ENCODE data around the gene KRT15.

DNA sequence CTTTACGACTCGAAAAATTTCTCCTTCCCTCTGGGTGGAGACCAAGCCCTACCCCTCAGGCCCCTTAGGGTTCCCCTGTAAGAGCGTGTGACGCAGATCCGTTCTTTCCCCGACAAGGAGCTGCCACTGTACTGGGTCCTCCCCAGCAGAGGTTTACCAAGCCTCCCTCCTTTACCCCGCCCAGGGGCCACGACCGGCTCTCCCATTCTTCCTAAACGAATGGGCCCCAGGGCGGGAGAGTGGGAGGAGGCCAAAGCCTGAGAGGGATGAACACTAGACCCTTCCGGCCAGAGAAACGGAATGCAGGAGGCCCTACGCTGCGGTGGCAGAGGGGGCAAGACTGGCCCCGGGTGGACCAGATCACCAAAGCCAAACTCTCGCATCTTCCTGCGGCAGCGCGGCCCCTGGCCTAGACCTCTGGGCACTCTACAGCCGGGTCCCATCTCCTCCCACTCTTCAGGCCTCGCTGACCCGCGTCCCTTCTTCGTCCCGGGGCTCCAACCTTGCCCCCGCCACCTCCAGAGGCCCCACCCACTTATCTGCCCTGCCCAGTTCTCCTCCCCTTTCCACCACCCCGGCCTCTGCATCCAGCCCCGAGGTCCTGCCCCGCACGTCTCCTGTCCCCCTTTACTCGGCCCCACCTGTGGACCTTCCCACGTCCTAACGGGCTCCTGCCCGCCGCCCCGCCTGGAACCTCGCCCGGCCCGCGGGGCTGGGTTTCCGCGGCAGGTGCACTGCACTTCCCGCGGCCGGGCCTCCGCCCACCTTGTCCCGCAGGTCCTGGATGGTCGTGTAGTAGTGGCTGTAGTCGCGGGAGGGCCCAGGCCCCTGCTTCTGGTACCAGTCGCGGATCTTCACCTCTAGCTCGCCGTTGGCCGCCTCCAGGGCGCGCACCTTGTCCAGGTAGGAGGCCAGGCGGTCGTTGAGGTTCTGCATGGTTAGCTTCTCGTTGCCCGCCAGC is 8.7 kb upstream of the KRT15 start:
- TF ChIP-seq RAD21 (IDR thresholded peaks at IDR 0.05; ENCODE audit: insufficient read depth, low read depth, low read length) = no peak
- TF ChIP-seq FOXM1 (IDR thresholded peaks at IDR 0.05; ENCODE audit: low read depth, low read length) = no peak

Measured in GM12878 (cell line).